ENCODE measurements around the gene RXFP4. TPM values are rescaled to one million over a fixed set of nuclear protein-coding genes. Genes with fewer than 3 reads are reported as not detected.

Gene RXFP4
- total and polyA plus RNA-seq, 2 of the 13 experiments (the other 11 are each of a cell fraction or from before 2014, with no cell fraction given): 0.38 to 1.4 TPM

- POLR2A ChIA-PET: interaction anchor here (0.9 to 5.0 kb wide), 6 partner anchors 9 to 34 kb away, joined by 3 to 64 read pairs (median 12); partner anchors contain the start of genes ARHGEF2 and KHDC4
- BruUV-seq (replicated peaks): no TSS peak
- H3K4me3 ChIP-seq (replicated peaks in 1 of 3; ENCODE audit: insufficient read depth in 1 of 3, low read depth in 2 of 3, low read length in 3 of 3): no peak overlapping the region
- H3K27ac ChIP-seq (ENCODE audit: extremely low read length, insufficient read depth, low read length): peak overlapping the region; percentile 86
- no peak overlapping the region for H2AFZ ChIP-seq (ENCODE audit: low read length)
- no peaks in the 10 kb centered on the region for H3K27me3 ChIP-seq (ENCODE audit: control insufficient read depth in 1 of 2, insufficient read depth in 2 of 2, low read length in 2 of 2)
- H3K36me3 ChIP-seq (replicated peaks in 1 of 2; ENCODE audit: control insufficient read depth in 1 of 2, insufficient read depth in 2 of 2, low read length in 2 of 2): peaks cover 24 to 47% of the 10 kb centered on the region in 2 experiments
- intact Hi-C loops (cut with micrococcal nuclease; ENCODE audit: unreplicated experiment): no loop called here
- no peak for TF ChIP-seq FOSL2 (CRISPR knock-in tag; IDR thresholded peaks at IDR 0.05)
- 94% methylated on average over 3 of the region's 3 CpGs for WGBS (ENCODE audit: low lambda C conversion rate)
- ATAC-seq (no peak), FAIRE-seq (no peak), DNase-seq (ENCODE audit: low spot score) (no peak)
- H3K9ac ChIP-seq (ENCODE audit: insufficient read depth, low read depth, low read length): no peak overlapping the region
- peaks cover 33% of the 10 kb centered on the region for H3K79me2 ChIP-seq (ENCODE audit: insufficient read depth, low read length)
- peaks cover 2% of the 10 kb centered on the region; the same call in 1 of the 2 replicates for H4K20me1 ChIP-seq (ENCODE audit: insufficient read depth, low read length)
- peaks cover 79% of the 10 kb centered on the region for H3K4me1 ChIP-seq (ENCODE audit: insufficient read depth, low read length)
- in situ Hi-C loops (cut with HindIII; ENCODE audit: extremely low pct_ligation_motif_present, low pct_unique_long_range_greater_than_20kb): no loop called here
- no peak overlapping the region for H3K4me2 ChIP-seq (ENCODE audit: low read depth, low read length)
- CTCF ChIA-PET (ENCODE audit: low intra/inter-chr PET ratio, low total read pairs): no interaction called here
- no peaks in the 10 kb centered on the region for H3K9me3 ChIP-seq (ENCODE audit: low read length)
These were observed 27.2 kb downstream of the RXFP4 start for GRCh38 chr1:155968670-155969069.

GRCh38 chr1:155969377-155969791 is 27.9 kb downstream of the RXFP4 start:
- Histone ChIP-seq H3K4me2 (ENCODE audit: low read depth, low read length) (no peak overlapping the region), H4K20me1 (ENCODE audit: insufficient read depth, low read length) (peaks cover 2% of the 10 kb centered on the region; the same call in 1 of the 2 replicates), H3K79me2 (ENCODE audit: insufficient read depth, low read length) (peaks cover 38% of the 10 kb centered on the region), H3K36me3 (replicated peaks in 1 of 2; ENCODE audit: control insufficient read depth in 1 of 2, insufficient read depth in 2 of 2, low read length in 2 of 2) (peaks cover 22 to 44% of the 10 kb centered on the region in 2 experiments), H3K4me3 (replicated peaks in 1 of 3; ENCODE audit: insufficient read depth in 1 of 3, low read depth in 2 of 3, low read length in 3 of 3) (no peak overlapping the region), H3K9me3 (ENCODE audit: low read length) (no peaks in the 10 kb centered on the region), H3K4me1 (ENCODE audit: insufficient read depth, low read length) (peaks cover 83% of the 10 kb centered on the region), H2AFZ (ENCODE audit: low read length) (no peak overlapping the region), H3K27ac (ENCODE audit: extremely low read length, insufficient read depth, low read length) (no peak overlapping the region), H3K27me3 (ENCODE audit: control insufficient read depth in 1 of 2, insufficient read depth in 2 of 2, low read length in 2 of 2) (no peaks in the 10 kb centered on the region), H3K9ac (ENCODE audit: insufficient read depth, low read depth, low read length) (no peak overlapping the region)
- TF ChIP-seq PPARG (CRISPR knock-in tag; conservative IDR thresholded peaks at IDR 0.05) (no peak), ELF1 (CRISPR knock-in tag; IDR thresholded peaks at IDR 0.05) (no peak)
- intact Hi-C loops (cut with micrococcal nuclease; ENCODE audit: unreplicated experiment) (no loop called here), in situ Hi-C loops (cut with HindIII; ENCODE audit: extremely low pct_ligation_motif_present, low pct_unique_long_range_greater_than_20kb) (no loop called here)
- no peak for DNase-seq (ENCODE audit: low spot score)
- FAIRE-seq: no peak
- no peak for ATAC-seq
- no TSS peak for BruUV-seq (replicated peaks)
- WGBS (ENCODE audit: low lambda C conversion rate): 94% methylated on average over 9 of the region's 9 CpGs
- ChIA-PET POLR2A (interaction anchor here (1.3 to 5.0 kb wide), 4 partner anchors 8 to 146 kb away, joined by 3 to 64 read pairs (median 17); partner anchors contain the start of gene ARHGEF2), CTCF (ENCODE audit: low intra/inter-chr PET ratio, low total read pairs) (no interaction called here)

All from HepG2 (cell line).